Tongue (tissue), 3 donors: ENCODE results near the gene ZNF823. TPM values are rescaled to one million over a fixed set of nuclear protein-coding genes. Genes with fewer than 3 reads are reported as not detected.
A peak's percentile ranks its signal among the peaks of the same experiment; 100 is the strongest.
"Not testable (repeated sequence)": the region's sequence is repeated elsewhere in the genome, so short reads cannot be mapped to it uniquely, and the experiment has no call there.

Experiments used
- DNase-seq: peaks from one replicate; pipeline ENCODE4 v3.0.0-alpha.2; 2015
- small RNA-seq: library from RNA; depleted of rRNA; stranded (forward); fragments of <200 nt; gene quantifications from one replicate; pipeline ENCODE3, GENCODE V24; 2014; ENCODE audit warnings: low replicate concordance
- total RNA-seq: library from RNA; depleted of rRNA; stranded (reverse); fragments of >200 nt; gene quantifications from one replicate; pipeline ENCODE4 v1.2.3, GENCODE V29; 2014

Gene ZNF823
- total RNA-seq, 1 donor from 2014 or later, result 8.5 TPM

DNA sequence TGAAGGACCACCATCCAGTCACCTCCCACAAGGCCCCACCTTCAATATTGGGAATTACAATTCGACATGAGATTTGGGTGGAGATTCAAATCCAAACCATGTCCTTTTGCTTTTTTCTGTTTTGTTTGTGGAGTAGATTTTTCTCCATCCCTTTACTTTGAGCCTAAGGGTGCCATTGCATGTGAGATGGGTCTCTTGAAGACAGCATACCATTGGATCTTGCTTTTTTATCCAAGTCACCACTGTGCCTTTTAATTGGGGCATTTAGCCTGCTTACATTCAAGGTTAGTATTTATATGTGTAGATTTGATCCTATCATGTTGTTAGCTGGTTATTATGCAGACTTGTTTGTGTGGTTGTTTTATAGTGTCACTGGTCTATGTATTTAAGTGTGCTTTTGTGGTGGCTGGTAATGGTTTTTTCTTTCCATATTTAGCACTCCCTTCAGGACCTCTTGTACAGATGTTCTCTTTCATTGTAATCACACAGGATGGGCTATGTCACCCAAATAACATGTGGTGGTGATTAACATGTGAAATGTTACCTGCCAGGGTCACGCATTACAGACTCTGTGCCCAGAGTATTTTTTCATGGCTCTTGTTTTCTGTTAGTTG, 58.0 kb downstream of the ZNF823 start:
- DNase-seq, result no peak

GRCh38 chr19:11678504-11678903, 60.2 kb downstream of the ZNF823 start:
- DNase-seq, result no peak

DNA sequence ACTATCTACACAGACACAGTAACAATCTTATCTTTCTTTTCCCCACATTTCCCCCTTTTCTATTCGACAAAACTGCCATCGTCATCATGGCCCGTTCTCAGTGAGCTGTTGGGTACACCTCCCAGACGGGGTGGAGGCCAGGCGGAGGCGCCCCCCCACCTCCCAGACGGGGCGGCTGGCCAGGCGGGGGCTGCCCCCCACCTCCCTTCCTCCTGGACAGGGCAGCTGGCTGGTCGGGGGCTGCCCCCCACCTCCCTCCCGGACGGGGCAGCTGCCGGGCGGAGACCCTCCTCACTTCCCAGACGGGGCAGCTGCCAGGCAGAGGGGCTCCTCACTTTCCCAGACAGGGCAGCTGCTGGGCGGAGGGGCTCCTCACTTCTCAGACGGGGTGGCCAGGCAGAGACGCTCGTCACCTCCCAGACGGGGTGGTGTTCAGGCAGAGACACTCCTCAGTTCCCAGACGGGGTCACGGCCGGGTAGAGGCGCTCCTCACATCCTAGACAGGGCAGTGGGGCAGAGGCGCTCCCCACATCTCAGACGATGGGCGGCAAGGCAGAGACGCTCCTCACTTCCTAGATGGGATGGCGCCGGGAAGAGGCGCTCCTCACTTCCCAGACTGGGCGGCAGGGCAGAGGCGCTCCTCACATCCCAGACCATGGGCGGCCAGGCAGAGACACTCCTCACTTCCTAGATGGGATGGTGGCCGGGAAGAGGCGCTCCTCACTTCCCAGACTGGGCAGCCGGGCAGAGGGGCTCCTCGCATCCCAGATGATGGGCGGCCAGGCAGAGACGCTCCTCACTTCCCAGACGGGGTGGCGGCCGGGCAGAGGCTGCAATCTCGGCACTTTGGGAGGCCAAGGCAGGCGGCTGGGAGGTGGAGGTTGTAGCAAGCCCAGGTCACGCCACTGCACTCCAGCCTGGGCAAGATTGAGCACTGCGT, 61.8 kb downstream of the ZNF823 start:
- not testable (repeated sequence) for DNase-seq

DNA sequence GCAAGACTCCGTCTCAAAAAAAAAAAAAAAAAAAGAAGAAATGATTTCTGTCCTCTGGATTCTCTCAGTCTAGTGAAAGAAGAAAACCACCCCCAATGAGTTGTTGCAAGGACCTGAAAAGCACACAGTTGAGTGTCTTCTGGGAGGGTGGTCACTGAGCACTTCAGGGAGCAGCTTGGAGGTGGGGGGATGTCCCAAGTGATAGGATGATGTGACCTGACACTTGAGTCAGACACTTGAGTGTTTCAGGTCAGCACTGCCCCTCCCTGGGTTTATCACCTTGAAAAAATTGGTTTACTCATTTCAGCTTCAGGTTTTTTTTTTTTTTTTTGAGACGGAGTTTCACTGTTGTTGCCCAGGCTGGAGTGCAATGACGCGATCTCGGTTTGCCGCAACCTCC, 63.2 kb downstream of the ZNF823 start:
- DNase-seq, result no peak

DNA sequence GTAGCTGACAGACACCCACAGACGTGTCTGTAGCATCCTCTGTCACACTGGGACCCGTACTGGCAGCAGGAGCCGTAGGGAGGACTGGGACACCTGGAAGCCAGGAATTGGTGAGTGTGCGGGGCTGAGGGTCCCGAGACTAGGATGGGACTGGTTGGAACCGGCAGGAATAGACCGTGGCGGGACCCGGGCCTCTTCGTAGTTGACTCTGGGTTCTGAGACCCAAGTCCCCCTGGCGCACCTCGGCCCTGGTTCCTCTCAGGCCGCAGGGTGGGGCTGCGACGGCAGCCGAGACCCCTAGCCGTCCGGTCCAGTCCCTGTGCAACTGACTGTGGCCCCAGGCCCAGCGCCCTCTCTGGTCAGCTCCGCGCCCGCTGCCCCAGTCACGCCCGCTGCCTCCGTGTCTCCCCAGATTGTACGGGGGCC, 64.7 kb downstream of the ZNF823 start:
- no peak for DNase-seq

- peak; percentile 81 for DNase-seq
Observed at GRCh38 chr19:11673608-11674041, 65.1 kb downstream of the ZNF823 start.

Small RNAs within 50 kb of the gene (small RNA-seq; reads per million reads assigned to genes)
- not detected for gene ZNF833P

Other genes with a start within 250 kb of the ZNF823 start
- 4.2 TPM for gene ZNF653, start 233.1 kb downstream of the ZNF823 start, total RNA-seq
- gene ECSIT, start 209.8 kb downstream of the ZNF823 start, total RNA-seq, result 56.6 TPM
- 53.1 TPM for gene CNN1, start 200.1 kb downstream of the ZNF823 start, total RNA-seq
- gene ELOF1, start 179.7 kb downstream of the ZNF823 start, total RNA-seq, result 9.4 TPM
- 2.5 TPM for gene ACP5, start 161.3 kb downstream of the ZNF823 start, total RNA-seq
- gene ZNF627, start 141.5 kb downstream of the ZNF823 start, total RNA-seq, result 21.1 TPM
- 16.2 TPM for gene ZNF441, start 28.1 kb upstream of the ZNF823 start, total RNA-seq
- gene ZNF491, start 59.6 kb upstream of the ZNF823 start, total RNA-seq, result 4.4 TPM
- gene ZNF440, start 75.3 kb upstream of the ZNF823 start, total RNA-seq, result 9.8 TPM
- 8.1 TPM for gene ZNF439, start 109.8 kb upstream of the ZNF823 start, total RNA-seq
- 9.8 TPM for gene ZNF69, start 148.8 kb upstream of the ZNF823 start, total RNA-seq
- 14.2 TPM for gene ZNF700, start 186.2 kb upstream of the ZNF823 start, total RNA-seq
- gene ZNF763, start 226.1 kb upstream of the ZNF823 start, total RNA-seq, result 4.4 TPM